NOMO-1 treated with dmso at 0.1 percent for 144 hours (cell line): ENCODE data around the gene GJC2.
"Not testable (repeated sequence)": the region's sequence is repeated elsewhere in the genome, so short reads cannot be mapped to it uniquely, and the experiment has no call there.

ENCODE experiments used
- DNase-seq: peaks from one replicate; lab custom pipeline; 2025; ENCODE audit not compliant: unreplicated experiment; lab: John Stamatoyannopoulos, UW

The GJC2 gene

DNA sequence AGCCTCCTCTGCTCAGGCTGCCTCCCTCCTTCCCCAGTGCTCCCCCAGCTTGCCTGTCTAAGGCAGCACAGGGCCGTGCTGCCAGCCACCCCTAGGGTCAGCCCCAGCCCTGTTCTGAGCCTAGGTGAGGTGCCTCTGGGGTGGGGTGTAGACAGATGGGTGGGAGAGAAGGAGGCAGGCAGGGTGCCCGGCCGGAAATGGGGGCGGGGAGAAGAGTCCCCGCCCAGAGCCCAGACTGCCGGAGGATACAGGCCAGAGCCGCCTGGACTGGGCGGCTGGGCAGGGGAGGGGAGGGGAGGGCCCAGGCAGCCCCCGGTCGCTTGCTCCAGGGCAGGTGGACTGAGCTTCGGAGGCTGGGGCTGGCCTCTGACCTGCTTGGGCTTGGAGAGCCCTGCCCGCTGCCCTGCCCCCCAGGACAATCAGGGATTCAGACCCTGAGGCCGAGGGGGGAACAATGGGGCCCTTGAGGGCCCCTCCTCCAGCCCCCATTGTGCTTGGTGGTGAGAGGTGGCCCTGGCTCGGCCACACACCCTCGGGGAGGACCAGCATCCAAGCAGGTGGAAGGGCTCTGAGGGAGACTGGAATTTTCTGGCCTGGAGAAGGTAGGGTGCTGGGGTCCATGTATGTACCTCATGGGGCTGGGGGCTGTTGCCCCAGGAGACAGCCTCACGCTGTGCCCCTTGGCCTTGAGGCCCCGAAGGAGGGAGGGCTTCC, at the start of gene GJC2:
TSS of gene GJC2 (plus strand) at position 525 of the 714 bp plus-strand sequence. CDS start 7,829 bp downstream, outside the sequence.
- no peak for DNase-seq

DNA sequence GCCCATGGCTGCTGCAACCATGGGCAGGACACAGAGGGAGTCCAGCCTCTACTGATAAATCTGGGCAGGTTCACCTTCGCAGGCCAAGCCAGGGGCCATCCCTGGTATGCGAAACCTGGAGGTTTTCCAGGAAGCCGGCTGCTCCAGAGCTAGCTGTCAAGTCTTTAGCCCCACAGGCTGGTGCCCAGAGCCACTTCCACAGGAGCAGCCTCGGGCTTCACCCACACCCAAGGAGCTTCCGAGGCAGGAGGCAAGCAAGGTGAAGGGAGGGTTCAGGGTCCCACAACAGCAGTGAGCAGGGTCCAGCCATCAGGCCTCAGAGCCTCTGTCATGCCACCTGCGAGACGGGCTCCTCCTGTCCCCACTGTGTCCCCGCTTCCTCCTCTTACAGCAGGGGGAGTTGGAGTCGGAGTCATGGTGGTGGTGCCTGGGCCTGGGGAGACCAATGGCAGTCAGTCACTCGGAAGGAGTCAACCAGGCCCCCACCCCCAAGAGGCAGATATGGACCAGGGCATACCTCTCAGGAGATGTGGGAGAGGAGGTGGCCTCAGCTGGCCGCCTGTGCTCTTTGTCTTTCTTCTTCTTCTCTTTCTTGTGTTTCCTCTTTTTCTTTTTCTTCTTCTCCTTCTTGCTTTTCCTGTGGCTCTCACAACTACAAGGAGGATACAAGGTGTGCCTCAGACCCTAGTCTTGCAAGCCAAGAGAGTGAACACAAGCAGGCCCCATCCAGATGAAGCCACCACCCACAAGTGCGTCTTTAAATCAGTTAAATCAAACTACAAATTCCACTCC, 48.7 kb upstream of the GJC2 start:
- no peak for DNase-seq

DNA sequence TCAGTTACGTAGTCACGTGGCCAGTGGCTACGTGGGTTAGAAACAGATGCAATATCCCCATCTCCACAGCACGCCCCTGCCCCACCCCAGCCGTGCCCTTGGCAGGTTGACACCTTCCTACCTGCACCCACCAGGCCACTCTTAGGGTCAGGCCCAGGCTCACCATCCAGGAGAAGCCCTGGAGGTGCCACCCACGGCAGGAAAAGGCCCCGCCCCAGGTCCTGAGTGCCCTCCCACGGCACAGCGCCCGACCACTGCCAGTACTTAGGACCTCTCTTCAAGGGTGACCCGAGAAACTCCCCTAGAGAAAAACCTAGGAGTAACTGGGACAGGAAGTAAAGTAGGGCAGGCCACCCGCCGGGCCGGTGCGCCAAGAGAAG, 48.1 kb upstream of the GJC2 start:
- DNase-seq, result no peak

DNA sequence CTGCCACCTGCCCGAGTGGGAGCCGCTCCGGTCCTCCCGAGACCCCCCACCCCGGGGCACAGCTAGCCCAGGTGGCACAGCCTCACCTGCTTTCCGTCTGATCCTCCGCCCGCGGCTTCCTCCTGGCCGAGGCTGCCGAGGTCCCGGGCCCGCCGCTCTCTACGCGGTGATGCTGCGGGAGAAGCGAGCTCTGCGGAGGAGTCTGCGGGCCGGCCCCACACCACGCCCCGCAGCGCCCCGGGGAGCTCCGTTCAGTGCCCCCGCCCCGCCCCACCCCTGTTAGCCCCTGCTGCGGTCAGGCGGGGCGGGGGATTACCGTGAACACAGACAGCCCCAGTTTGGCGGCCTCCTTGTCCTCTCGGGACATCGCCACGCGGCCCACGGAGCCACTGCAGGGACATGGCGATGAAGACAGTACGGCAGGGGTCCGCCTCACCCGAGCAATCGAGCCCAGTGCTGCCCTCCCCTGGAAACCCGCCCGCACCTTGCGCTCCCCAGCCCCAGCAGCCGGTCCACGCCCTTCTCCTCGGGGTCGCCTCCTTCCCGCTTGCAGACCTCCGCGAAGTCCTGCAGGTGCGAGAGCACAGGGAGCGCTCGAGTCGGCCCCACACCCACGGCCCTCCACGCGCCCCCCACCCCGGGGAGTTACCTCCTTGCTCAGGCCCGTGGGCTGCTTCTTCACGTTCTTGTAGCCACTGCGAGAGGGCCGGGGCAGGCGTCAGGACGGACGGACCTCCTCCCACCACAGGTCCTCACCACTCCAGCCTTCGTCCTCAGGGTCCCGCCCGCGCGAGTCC, 47.5 kb upstream of the GJC2 start:
- DNase-seq, result no peak

DNA sequence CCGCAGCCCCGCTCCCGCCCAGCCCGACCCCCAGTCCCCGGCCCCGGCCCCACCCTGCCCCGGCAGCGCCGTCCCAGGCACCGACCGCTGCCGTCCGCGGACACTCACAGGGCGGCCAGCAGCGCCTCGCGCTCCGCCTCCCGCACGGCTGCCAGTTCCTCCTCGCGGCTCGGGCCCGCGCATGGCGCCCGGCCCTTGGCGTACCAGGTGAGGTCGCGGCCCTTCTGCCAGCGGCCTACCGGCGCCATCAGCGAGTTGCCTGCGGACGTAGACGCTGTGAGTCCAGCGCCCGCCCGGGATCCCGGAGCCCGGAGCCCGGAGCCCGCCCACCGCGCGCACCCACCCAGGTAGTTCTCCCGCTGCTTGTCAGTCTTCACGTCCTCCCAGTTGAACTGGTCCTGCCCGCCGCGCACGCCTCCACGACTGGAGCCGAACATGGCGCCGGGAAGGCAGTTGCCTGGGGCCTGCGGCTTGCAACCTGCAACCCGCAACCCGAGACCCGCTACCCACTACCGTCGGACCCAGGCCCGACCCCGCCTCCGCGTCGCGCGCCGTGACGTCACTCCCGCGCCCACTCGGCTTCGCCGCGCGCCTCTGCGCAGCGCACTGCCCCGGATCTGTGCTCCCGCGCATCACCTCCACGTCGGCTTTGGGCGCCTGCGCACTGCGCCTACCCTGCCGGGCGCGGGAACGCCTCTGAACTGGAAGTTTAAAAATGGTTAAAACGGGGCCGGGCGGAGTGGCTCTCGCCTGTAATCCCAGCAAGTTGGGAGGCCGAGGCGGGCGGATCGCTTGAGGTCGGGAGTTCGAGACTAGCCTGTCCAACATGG, 46.7 kb upstream of the GJC2 start, which contains the start of gene C1orf35:
TSS of gene C1orf35 (minus strand) at position 535 of the 830 bp plus-strand sequence. CDS start at position 437, 98 bp downstream.
- peak; percentile 92 for DNase-seq

DNA sequence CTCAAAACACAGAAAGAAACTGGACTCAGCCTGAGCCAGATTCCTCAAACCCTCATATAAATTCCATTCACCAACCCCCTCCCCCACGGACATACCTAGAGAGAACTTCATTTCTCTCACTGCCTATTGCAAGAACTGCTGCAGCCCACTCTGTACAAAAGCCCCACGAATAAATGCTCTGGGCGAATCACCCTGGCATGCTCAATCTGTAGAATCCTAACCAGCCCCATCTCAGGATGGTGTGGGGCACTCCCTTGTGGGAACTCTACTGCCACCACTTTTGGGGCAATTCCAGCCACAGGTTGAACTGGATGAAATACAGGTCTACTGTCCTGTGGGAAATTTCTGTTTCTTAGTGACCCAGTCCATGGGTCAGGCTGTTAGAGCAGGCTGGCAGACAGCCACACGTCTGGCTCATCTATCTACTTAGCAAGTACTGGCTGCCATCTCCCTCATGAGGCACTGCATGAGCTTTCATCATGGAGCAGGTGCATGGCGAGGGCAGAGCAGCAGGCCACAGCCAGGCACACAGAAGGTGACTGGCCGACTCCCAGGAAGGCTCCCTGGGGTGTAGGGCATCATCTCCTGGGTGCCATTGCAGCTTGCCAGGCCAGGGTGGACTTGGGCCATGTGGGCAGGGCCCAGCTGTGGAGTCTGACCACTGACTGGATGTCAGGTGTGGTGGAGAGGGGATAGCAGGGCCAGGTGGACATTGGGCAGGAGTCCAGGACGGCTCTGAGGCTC, 45.0 kb upstream of the GJC2 start:
- DNase-seq, result no peak

DNA sequence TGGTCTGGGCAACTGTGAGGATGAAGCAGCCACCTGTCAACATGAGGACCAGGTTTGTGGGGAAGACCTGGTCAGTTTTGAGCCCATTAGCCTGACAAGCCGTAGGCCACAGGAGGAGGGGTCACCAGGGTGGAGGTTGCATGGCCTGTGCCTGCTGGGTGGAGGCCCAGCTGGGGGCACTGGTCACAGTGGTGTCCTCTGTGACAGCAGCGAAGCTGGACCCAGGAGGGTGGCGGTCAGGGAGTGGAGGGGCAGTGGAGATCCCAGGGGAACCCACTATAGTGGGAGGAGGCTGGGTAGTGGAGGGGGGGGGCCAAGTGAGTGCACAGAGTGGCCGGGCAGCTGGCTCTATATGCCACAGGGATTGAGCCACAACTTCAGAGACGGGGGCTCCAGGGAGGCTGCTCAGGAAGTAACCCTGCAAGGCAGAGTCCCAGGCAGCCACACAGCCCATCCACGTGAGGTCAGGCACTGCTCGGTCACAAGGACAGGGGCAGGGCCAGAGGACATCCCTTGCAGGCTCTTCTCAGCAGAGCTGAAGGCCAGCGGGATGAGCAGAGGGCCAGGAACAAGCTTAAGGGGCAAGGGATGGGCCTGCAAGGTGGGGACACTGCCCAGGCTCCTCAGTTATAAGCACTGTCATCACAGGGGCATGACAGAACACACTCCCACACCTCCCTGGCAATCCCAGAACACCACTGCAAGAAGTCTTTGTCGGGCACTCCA, 44.3 kb upstream of the GJC2 start:
- no peak for DNase-seq

DNA sequence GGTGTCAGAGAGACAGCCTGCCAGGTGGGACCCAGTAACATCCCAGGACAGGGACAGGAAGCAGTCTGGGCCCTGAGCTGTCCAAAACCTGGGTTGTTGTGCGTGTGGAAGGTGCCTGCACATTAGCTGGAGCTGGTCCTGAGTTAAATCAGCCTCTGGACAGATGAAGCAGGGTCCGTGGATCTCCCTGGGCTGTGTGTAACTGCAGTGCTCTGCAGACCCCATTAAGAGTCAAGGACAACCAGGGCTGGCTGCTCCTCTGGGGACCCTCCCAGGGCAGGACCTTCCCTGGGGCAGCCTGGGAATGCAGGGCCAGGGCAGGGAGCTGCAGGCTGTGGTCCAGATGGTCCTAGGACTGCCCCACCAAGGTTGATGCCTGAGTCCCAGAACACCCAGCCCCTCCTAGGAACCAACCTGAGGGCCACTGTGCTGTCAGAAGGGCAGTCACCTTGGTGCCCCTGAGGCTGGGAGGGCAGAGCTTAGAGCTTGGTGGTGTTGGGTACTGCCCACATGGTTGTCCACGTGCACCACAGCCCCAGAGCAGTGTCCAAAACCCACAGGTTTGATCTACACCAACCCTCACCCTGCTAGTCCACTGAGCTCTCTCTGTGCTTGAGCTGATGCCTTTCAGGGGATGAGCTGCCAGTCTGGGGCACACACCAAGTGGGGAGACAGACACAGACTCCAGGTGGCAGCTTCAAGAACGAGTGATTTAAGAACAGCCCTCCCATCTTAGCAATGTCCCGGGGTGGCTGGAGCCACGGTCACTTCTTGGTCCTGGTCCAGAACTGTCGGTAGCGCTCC, 43.5 kb upstream of the GJC2 start:
- DNase-seq, result no peak

DNA sequence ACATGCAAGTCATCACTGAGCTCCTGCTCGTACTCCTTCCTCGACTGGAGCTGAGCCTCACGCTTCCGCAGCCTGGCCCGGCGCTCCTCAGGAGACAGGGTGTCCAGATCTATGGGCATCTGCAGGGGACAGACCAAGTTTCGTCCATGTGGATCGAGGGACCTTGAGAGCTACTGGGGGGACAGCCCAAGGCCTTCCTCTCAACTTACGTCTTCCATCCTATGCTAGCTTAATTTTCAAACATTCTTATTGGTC, 43.0 kb upstream of the GJC2 start:
- no peak for DNase-seq

DNA sequence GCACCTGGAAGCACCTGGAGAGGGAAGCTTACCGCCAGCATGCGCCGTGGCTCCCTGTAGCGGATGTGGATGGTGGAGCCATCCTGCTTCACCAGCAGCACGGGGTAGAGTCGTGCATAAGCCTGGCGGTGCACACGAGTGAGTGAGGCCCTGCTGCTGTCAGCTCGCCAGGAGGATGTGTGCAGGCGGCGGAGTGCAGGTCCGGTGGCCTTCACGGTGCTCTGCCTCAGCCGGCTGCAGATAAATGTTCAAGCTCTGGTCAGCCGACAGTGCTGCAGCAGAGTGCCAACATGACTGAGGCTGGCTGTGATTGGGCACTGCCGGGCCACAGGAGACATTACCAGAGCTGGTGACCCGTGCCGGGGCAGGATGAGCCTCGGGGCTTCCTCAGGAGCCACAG, 42.1 kb upstream of the GJC2 start:
- DNase-seq, result no peak

DNA sequence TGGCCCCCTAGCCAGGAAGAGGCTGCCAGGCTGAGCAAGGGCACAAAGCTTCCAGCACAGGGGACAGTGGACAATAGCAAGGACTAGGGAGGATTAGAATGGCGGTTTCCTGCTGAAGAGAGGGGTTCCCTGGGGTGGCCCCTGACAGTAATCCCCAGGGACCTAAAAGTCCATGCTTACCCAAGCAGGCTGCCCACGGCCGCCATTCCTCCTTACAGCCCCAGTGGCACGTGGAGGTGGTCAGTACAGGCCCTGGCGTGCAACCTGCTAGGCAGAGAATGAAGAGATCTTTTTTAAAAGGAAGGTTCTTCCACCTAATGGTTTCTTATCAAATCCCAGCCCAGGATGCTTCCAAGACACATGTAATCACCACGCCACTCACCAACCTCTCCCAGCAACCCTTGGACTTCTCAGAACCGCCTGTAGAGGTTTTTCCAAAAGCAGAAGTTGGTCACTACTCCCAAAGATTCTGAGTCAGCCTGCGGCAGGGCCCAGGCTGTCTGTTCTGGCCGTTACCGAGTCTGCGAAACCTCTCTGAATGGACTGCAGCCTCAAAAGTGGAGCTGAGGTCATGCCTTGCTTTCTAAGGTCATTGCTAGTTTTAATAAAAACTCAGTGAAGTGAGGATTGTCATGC, 41.6 kb upstream of the GJC2 start:
- DNase-seq, result no peak

DNA sequence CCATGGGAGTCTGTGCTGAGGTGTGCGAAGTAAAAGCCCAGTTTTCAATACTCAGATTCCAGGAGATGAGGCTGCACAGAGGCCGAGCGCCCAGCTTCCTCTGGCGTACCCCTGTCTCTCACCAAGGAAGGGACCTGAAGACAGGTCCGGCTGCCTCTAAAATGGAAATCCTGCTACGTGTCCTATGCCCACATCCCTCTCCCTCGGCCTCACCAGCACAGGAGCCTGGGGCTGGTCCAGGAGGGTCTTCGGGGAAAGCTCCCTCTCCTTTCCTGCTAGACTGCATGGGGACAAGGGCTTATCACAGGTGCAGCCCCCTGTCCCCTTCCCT, 41.0 kb upstream of the GJC2 start:
- DNase-seq, result no peak

DNA sequence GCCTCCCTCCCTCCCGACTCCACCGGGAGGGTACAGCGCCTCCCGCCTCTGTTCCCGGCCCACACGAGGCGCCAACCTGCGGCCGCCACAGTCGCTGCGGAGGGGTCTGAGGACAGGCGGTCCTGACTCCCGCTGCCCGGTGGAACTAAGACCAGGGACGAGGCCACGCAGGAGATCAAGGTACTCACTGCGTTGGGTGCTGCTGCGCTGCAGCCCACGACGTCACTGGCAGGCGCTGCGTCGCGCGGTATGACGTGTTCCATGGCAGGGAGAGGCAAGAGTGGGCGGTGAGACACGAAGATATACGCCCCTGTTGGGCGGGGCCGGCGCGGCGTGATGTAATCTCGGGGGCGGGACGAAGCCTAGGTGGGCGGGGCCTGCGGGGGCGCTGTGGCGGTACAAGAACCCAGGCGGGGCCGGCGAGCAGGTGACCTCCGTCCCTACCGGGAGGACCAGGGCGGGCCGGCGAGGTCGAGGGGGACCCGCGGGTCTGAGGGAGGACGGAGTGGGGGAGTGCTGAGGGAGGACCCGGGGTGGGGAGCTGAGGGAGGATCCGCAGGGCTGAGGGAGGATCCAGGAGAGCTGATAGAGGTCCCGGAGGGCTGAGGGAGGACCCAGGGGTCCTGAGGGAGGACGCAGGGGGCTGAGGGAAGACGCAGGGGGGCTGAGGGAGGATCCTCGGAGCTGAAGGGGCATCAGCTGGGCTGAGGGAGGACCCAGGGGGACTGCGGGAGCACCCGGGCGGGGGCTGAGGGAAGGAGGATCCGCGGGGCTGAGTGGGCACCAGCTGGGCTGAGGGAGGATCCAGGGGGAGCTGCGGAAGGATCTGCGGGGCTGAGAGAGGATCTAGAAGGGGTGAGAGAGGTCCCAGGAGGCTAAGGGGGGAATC, 40.4 kb upstream of the GJC2 start, which contains the start of gene MRPL55:
TSS of gene MRPL55 (minus strand) at position 227 of the 889 bp plus-strand sequence. CDS start 1,039 bp downstream, outside the sequence.
- DNase-seq, result peak; percentile 90

DNA sequence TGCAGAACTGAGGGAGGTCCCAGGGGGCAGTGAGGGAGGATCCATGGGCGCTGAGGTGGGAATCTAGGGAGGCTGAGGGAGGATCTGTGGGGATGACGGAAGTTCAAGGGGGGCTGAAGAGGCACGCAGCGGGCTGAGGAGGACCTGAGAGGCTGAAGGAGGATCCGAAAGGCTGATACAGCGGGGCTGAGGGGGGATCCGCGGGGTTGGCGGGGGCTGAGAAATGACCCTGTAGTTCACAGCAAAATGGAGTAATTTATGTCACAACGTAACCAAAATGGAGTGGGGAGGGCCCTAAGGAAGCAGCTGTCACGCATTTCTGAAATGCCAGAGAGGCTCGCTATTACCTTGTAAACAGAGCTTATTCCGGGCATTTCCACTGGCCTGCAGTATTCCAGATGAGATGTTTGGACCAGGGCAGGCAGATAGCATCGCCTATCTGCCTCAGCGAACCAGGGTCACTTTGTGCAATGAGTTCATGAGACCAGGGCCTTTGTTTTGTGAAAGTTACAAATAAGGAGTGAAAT, 39.7 kb upstream of the GJC2 start:
- DNase-seq, result no peak

DNA sequence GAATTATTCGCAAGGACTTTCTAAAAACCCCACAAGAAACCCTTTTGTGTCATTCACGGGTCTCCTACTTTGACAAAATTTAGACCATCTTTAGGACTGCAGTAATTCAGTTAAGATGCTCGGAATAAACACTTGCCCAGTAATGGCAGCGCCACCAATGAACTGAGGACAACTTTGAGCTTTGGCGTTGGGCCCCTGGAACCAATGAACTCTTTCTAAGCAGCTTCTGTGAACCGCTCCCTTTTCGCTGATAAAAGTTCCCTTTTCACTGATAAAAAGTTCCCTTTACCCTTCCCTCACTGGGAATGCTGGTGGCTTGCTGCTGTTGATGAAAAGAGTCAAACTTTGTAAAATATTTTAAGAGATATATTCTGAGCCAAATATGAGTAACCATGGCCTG, 39.2 kb upstream of the GJC2 start:
- no peak for DNase-seq

DNA sequence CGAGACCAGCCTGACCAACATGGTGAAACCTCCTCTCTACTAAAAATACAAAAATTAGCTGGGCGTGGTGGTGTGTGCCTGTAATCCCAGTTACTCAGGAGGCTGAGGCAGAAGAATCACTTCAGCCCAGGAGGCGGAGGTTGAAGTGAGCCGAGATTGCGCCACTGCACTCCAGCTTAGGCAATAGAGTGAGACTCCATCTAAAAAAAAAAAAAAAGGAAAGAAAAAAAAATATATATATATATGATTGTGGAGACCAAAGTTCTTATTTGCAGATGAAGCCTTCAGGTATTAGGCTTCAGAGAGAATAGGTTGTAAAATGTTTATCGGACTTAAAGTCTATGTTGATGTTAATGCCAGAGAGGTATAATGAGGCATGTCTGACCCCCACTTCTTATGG, 38.4 kb upstream of the GJC2 start:
- DNase-seq, result not testable (repeated sequence)

DNA sequence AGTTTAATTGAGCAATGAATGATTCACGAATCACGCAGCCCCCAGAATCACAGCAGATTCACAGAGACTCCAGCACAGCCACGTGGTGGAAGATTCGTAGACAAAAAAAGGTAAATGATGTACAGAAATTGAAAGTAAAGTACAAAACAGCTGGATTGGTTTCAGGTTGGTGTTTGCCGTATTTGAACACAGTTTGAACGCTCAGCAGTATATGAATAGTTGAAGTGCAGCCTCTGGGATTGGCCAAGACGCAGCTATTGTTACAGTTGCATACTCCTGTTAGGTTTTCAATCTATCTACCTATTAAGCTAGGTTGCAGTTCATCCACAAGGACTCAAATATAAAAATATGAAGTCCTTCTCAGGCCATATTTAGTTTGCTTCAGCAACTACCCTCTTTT, 37.6 kb upstream of the GJC2 start:
- DNase-seq, result no peak
